GM18511 (cell line): Measurements from ENCODE around the gene ZBTB16.

Experiments used
- ATAC-seq: cut with Tn5 transposase; IDR thresholded peaks from one replicate; pipeline ENCODE4 v1.9.1; 2021; ENCODE audit warnings: mild to moderate bottlenecking, moderate library complexity; ENCODE audit not compliant: unreplicated experiment

ZBTB16 gene

DNA sequence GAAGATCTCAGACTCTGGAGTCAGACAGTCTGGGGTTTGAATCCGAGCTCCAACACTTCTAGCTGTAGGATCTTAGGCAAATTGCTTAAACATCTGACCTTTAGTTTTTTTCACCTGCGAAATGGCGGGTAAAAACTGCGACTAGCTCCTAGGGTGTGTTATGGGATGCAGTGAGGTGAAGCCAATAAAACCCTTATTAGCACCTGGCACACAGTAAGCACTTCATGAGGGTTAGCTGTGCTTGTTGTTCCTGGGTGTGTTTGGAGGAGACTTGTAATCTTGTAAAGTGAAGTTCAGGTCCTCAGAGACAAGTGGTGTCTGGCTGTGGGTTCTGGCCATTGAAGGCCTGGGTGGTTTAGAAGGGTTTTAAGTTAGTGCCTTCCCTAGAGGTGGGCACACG, 68.9 kb downstream of the ZBTB16 start:
- no peak for ATAC-seq

DNA sequence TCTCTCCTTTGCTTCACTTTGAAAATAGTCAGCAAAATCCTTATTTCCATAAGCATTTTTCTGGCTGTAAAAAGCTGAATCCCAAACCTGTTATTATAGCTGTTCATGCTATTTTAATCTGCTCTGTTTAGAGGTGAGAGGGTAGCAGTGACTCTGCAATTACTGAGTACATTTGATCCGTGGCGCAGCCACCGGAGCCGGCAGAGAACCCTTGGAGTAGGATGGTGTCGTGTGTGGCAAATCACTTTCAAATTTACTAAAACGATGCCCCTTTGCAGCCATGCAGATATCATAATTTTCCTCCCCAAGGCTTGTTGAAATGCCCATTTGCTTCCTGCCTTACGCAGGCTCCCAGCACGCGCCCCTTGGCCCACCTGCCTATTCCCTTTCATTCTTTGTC, 69.6 kb downstream of the ZBTB16 start:
- ATAC-seq, result no peak

DNA sequence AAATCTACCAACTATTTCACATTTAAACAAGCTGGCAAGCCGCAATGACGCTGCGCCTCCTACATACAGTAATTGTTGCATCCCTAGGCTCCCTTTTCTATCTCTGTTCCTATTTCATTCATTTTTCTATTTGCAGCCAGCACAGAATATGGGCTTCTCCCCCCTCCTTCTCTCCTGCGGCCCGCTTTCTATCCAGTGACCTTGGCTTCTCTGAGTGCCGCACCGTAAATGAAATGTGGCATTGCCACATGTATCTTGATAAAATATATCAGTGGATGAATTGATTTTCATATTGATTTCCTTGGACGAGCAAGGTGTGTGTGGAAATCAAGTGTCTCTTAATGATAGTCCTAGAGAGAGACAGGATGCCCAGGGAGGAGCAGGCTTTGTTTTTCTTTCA, 70.2 kb downstream of the ZBTB16 start:
- ATAC-seq, result no peak

DNA sequence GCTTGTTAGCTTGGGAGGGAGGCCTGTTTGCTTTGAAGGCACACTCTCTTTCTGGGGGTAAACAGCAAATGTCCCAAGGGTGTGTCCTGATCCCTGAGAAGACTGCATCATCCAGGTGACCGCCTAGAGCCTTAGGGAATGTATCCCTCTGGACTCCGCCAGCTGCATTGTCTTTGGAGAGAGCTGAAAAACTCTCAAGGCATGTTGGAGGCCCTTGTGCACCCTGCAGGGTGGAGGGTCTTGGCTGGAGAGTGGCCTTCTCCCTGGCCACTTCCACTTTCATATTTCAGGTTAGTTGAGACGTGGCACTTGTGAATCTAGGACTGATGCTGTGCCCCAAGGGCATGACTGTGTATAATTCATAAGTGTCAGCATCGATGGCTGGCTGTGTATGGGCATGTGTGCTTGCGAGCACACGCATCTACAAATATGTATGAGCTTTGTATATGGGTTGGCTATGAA, 70.6 kb downstream of the ZBTB16 start:
- ATAC-seq, result no peak

DNA sequence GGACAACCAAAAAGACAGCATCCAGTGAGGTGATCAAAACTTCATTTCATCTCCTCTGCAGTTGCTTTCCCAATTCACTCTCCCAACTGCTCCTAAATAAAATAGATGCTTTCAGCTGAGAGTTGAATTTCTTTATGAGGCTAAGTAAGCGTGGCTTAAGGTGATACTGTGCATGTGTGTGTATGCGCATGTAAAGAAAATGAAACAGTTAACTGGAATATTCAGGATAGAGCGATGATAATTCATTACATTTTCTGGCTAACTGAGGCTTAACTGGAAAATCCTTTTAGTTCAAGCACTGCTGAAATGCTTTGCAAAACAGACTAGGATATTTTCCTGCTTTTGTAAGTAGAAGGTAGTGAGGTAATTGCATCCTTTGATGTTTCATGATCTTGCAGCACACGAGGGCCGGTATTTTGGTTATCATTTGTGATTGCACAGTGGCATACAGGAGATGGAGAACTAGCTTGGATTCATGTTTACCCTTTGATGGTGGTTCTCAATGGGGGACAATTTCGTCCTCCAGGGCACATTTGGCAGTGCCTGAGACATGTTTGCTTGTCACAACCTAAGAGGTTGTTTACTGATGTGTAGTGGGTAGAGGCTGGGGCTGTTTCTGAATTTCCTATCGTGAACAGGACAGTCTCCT, 71.2 kb downstream of the ZBTB16 start:
- ATAC-seq, result no peak

DNA sequence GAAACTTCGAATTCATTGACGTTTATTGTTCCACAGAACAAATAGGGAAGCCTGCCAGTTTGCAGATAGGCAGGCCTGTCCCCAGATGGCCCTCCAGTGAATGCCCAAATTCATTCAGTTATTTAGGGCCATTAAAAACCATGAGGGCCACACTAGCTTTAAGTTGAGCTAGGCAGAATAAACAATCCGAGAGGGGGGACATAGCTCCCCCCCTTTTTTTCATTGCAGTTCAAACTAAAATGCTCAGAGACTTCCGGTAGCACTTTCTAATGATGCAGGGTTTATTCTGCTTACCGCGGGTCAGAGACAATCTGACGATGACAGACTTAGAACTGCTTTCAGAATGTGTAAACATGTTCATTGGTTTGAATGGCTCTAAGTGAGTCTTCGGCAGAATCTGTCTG, 72.0 kb downstream of the ZBTB16 start:
- no peak for ATAC-seq

DNA sequence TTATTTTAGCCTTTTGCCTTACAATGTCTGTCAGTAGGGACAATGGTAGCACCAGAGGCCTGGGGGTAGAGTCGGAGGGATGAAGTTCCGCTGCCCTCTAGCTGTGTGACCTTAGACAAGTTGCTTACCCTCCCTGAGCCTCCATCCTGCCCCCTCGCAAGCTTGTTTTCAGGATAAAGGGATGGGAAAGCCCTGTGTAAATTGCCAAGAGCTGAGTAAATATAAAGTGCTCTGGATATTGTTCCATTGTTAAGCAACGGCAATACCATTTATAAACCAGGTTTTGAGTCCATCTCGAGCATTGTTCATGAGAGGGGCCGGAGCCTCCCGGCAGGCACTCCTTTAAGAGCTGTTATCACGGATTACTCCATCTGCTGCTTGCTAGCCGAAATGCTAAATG, 72.9 kb downstream of the ZBTB16 start:
- no peak for ATAC-seq

DNA sequence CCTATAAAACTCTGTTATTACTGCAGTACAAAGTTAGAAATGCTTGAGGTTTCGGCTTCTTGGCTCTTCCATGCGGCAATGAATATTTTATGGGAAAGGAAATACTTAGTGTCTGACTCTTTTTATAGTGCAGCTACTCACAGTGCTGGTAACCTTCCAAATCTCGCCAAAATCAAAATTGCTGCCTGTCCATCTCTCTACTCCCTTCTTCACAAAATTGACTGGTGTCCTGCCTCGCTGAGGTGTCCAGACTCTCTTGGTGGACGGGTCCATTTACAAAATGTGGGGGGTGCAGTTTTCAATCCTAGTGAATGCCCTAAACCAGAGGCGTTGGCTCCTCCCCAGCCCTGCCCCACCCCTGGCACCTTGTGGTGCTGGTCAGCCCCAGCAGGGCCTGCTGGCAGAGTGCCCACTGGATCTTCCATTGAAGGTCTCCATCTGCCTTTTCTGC, 73.5 kb downstream of the ZBTB16 start:
- no peak for ATAC-seq

DNA sequence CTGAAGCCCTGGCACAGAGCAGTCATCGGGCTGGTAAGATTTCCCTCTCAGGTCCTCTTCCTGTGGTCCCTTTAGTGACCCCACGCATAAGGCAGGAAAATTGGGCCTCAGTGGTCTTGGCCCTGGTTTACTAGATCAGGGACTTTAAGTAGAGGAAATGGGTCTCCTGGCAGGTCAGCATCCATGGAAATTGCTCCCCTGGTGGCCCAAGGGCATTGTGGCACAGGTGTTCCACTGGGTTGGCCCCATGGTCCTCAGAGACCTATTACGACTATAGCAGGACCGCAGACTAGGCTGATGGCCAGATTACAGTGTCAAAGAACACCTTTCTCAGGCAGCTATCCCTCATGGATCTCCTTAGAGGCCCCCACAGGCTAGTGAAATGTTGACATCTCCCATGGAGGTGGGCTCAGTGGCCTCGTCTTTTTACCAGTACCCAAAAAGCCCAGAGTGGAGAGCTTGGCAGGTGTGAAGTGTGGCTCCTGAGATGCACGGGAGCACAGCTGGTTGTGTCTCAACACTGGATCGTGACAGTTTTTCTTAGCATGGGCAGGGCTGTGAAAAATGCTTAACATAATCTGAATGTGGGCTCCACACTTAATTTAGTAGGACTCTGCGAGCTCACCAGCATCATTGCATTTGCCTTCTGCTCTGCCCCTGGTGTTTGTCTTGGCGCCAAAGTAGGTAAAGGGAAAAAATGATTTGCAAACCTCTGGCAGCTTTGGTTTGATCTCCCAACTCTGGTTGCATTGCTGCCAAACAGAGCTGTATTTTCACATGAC, 74.2 kb downstream of the ZBTB16 start:
- no peak for ATAC-seq

DNA sequence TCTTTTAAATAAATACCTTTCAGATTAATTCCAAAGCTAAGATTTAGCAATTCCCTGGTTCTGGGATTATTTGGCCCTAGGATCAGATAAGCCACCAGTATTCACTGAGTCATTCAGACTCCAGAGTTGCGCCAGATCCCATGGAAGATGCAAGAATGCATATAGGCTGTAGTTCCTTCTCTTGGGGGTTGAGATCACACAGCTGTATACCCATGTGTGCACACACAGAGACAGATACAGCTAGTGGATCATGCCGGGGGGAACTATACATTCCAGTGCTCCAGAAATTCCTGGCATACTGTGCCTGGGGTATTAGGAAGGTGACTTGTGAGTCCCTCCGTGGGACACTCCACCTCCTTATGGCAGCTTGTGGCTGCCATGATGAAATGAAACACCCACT, 75.4 kb downstream of the ZBTB16 start:
- ATAC-seq, result no peak

DNA sequence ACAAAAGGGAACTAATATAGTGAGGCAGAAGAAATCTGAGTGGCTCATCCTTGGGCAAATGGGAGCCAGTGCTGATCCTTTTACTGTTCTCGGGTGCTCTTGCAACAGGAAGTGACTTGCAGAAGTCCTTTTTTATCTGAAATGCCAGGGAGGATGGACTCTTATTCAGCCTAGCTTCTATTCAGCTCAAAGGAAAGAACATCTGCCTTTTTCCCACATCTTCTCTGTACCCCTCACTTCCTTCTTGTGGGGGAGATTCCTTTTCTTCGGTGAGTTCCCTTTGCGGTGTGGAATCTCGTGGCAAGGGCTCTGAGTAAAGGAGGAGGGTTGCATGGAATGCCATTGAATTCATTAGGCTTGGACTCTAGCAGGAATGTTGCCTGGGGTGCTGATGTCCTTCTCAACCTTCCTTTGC, 76.2 kb downstream of the ZBTB16 start:
- no peak for ATAC-seq

DNA sequence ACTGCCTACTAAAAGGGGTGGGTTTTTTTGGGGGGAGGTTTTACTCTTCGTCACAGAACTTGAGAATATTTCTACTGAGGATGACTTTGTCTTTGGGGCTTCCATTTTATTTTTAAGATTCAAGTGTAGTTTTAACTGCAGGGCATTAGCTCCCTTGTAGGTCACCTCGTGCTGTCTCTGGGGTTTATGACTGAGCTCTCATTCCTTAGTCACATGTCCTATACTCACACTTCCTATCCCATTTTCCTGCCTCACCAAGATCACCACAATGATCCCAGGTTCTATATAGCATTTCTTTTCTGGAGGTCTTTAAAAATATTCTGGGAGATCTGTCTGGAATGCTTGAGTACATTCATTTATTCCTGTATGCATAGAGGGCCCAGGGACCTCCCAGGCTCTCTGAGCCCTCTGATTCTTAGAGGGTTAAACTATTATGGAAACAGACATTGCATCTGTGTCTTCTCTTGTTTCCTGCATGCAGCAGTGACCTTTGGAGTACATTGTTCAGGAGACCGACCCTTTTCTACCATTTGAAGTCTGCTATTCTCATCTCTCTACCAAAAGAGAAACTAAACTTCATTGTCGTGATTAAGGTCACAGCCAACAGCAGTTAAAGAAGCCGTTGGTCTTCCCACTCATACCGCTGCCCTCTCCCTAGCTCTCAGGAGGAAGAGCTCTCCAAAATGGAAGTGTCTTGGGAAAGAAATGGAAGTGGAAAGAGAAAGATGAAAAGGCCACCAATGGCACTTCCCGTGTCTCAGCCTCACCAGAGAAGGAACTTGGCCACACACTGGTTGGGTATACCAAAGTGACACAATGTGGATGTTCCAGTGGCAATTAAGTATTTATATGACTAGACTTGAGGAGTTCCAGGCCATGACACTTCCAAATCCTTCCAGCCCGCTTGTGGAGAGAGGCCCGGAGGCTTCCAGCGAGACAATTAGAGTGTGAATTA, 77.5 kb downstream of the ZBTB16 start:
- no peak for ATAC-seq

DNA sequence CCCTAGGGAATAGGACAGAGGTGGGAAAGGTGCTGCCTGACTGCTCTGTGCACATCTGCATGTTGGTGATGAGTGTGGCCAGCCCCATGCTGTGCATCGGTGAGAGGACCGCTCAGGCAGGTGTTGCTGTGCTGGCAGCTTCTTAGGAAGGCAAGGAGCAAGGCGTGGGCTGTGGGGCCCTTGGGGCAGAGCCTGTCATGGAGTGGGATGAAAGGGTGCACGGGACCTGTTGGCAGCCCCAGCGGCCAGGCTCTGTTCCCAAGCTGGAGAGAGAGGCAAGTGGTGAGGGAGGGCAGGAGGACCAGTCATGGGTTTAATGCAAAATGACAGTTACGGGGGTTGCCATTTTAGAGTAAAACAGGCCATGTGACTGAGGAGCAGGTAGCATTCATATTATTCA, 78.3 kb downstream of the ZBTB16 start:
- no peak for ATAC-seq

DNA sequence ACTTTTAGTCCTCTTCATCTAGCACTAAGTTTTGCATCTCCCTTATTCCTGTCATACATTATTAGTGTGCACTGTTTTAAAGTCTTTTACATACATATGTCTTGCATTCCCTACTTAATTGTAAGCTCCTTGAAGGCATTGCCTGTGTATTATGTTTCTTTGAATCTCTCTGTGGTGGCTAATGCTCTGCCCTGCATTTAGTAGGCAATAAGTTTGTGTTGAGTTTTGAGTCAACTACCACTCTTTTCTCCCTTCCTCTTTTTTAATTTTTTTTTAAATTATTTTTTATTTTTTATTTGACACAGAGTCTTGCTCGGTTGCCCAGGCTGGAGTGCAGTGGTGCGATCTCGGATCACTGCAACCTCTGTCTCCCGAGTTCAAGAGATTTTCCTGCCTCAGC, 78.9 kb downstream of the ZBTB16 start:
- no peak for ATAC-seq

DNA sequence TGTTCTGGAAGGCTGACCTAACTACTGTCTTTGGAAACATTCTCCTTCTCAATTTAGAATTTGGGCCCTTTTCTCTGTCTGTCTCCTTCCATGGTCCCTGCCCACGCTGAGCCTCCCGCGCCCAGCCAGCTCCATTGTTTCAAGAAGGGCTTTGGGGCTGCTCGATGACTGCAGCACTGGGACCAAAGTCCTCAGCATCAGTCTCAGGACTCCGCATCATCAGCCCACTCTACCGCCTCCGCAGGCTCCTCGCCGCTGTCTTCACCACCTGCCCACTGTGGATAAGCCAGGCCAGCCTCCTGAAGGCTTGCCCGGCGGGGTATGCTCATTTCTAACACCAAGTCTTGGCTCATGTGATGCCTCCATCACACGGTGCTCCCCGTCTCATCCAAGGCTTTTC, 81.3 kb downstream of the ZBTB16 start:
- ATAC-seq, result no peak

DNA sequence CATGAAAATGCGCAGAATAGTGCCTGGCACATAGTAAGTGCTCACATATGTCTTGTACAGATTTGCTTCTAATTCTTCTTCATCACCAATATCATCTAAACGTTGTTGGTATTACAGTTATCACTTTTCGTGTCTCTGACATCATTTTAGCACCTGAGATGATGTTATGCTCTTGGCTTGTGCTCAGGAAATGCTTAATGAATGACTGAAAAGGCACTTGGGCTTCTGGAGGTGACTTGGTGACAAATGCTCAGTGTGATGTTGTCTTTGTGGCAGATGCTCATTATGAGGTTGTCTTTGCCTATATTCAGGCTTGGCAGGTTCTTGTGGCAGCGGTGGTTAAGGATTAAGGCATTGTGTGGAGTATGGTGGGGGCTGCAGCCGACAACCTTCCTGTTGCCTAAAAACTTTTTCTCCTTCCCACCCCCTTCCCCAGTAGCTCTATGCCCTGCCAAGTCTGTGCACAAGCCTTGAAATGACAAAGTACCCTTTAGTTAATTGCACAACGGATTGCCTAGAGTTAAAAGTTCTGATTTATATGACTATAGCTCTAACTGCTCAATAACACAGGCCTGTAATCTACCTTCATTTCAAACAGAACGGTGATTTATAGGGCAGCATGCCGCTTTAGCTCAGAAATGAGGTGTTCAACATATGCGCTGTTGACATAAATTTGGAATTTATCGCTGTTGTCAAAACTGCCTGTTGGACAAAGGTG, 82.5 kb downstream of the ZBTB16 start:
- ATAC-seq, result no peak

DNA sequence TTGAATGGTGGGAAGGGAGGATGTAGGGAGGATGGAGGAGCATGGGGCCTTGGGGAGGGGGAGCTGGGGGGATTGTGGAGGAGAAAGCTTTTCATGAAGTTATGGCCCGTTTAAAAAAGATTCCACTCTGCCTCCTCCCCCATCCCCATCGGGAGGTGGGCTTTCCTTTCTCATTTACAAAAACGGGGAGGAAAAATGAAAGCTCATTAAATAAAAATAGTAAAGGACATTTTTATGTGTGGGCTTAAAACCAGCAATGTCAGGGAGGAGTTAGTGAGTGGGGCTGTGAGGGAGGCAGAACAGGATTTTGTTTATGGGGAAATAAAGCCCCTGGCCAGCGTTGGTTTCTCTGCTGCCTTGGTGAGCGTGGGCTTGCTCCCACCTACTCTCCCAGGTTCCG, 83.2 kb downstream of the ZBTB16 start:
- no peak for ATAC-seq

DNA sequence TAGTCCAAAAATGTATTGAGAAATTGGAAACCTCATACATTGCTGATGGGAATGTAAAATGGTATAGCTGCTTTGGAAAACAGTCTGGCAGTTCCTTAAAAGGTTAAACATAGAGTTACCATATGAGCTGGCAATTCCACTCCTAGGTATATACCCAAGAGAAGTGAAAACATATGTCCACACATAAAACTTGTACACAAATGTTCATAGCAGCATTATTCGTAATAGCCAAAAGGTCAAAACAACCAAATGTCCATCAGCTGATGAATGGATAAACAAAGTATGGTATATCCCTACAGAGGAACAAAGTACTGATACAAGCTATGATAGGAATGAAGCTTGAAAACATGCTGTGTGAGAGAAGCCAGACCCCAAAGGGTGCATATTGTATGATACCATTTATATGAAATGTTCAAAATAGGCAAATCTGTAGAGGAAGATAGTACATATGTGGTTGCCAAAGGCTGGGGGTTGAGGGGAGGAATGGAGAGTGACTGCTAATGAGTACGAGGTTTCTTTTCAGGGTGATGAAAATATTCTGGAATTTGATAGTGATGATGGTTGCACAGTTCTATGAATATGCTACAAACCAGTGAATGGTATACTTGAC, 85.8 kb downstream of the ZBTB16 start:
- ATAC-seq, result no peak

DNA sequence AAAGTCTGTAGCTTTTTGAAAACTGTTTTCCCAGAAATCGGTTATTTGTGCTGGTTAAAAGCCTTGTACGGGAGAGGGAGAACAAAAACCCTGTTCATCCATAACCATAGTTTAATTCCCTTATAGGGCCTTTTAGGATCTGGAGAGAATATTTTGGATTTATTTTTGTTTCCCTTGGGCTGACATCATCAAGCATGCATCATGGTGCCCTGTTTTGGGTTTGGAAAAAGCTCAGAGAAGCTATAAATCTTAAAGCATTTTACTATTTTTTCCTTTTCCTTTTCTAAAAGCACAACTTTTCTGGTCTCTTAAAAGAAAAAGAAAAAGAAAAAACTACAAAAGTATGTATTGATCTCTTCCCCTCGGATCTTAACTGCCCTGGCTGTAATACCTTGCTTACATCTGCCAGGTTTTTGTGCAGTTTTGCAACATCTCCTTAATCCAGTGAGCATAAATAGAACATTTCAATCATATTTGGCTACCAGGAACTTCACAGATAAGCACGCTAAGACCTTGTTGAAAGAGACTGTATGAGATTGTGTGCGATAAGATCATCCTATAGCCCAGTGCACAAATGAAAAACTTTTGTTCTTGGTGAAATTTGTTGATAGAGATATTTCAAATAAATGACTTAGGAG, 88.0 kb downstream of the ZBTB16 start:
- no peak for ATAC-seq

DNA sequence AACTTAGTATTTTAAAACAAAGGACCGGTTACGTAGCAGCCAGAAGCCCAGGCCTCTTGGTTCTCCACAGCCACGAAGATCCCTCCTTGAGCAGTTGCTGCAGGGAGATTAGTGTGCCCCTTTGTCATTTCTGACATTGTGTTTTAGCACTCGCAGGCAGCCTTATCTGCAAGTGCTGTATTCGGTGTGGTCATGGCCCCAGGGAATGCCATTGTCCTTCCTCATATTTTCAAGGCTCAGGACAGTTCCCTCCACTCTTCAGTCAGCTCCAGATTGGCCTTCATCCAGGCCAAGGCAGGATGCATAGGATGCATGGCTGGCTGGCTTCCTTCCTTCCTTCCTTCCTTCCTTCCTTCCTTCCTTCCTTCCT, 88.5 kb downstream of the ZBTB16 start:
- ATAC-seq, result no peak
